Esophagus muscularis mucosa (tissue), 3 donors: ENCODE results near the gene NUDT4.

Source experiments
- POLR2A ChIP-seq: fragments of 450-650 bp; IDR thresholded peaks from one replicate; pipeline ENCODE4 v1.6.1; 2017; ENCODE audit warnings: antibody characterized with exemption, moderate library complexity, mild to moderate bottlenecking, low read depth
- POLR2AphosphoS5 ChIP-seq, 2 donors: sonication (generic); formaldehyde crosslinking; IDR thresholded peaks; one replicate each; pipeline ENCODE4 v1.6.1; 2017; ENCODE audit warnings: antibody characterized with exemption in 2 of 2
- TF ChIP-seq, protein P1 (sequence below), 3 experiments: fragments of 200-600 bp in 2 of 3; fragments of 450-650 bp in 1 of 3; sonication (generic) in 2 of 3; IDR thresholded peaks; one replicate each; pipeline ENCODE4 v1.5.1; 2017 to 2019; ENCODE audit warnings: antibody characterized with exemption in 3 of 3, mild to moderate bottlenecking in 2 of 3, moderate library complexity in 1 of 3

GRCh38 chr12:93348575-93349435 lies 28.9 kb upstream of the NUDT4 start:
- TF ChIP-seq, protein P1, sequence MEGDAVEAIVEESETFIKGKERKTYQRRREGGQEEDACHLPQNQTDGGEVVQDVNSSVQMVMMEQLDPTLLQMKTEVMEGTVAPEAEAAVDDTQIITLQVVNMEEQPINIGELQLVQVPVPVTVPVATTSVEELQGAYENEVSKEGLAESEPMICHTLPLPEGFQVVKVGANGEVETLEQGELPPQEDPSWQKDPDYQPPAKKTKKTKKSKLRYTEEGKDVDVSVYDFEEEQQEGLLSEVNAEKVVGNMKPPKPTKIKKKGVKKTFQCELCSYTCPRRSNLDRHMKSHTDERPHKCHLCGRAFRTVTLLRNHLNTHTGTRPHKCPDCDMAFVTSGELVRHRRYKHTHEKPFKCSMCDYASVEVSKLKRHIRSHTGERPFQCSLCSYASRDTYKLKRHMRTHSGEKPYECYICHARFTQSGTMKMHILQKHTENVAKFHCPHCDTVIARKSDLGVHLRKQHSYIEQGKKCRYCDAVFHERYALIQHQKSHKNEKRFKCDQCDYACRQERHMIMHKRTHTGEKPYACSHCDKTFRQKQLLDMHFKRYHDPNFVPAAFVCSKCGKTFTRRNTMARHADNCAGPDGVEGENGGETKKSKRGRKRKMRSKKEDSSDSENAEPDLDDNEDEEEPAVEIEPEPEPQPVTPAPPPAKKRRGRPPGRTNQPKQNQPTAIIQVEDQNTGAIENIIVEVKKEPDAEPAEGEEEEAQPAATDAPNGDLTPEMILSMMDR (IDR thresholded peaks at IDR 0.05): no peak
- TF ChIP-seq POLR2A (no peak), POLR2AphosphoS5 (IDR thresholded peaks at IDR 0.05) (no peak)
